H4 (cell line): ENCODE data around the gene ZNF627. TPM values are rescaled to one million over a fixed set of nuclear protein-coding genes. Genes with fewer than 3 reads are reported as not detected.
"Not testable (repeated sequence)": the region's sequence is repeated elsewhere in the genome, so short reads cannot be mapped to it uniquely, and the experiment has no call there.

Source experiments
- DNase-seq: peaks from one replicate; pipeline ENCODE4 v3.0.0-alpha.2; 2015; ENCODE audit warnings: low spot score
- total RNA-seq: library from RNA; depleted of rRNA; stranded (reverse); fragments of >200 nt; shearing (Covaris generic); gene quantifications from 2 replicates; pipeline ENCODE4 v1.2.3, GENCODE V29; 2014; rRNA removed

Gene ZNF627
- 13.0 and 18.8 TPM in 2 replicates for total RNA-seq

DNA sequence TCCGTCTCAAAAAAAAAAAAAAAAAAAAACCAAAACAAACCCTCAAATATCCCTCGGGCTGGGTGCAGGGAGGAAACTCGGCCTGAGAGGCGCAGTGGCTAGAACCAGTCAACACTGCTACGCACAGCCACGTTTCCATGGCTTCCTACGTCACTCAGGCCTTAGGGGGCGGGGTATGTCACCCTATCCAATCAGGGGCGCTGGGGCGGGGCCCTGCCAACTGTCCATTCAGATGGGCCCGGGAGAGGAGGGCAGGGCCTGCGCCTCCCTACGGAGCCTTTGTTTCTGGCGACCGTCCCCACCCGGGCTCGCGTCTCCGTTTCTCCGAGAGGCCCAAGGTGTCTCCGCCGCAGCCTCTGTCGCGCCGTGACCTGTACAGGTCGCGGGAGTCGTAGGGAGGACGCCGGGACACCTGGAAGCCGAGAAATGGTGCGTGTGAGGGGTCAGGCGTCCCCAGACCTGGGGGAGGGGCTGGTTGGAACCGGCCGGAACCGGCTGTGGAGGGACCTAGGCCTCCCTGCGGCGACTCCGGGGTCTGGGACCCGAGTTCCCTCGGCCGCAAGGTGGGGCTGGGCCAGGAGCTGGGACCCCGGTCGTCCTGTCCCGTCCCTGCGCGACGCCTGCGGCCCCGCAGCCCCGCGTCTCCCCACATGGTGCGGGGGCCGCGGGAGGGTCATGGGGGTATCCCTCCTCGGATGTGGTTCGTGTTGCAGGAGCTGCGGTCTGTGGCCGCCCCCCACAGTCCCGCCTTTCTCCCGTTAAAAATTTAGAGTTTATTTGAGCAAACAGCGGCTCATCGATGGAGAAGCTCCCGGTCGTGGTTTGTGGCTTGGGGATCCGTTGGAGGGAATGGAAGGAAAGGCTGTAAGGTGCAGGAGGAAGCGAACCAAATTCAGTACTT lies at the start of gene ZNF627:
Gene ZNF627, plus strand, starts transcription at position 282 of the 901 bp plus-strand sequence. Its CDS starts 145 bp downstream, at position 427.
- peak; percentile 99 for DNase-seq

DNA sequence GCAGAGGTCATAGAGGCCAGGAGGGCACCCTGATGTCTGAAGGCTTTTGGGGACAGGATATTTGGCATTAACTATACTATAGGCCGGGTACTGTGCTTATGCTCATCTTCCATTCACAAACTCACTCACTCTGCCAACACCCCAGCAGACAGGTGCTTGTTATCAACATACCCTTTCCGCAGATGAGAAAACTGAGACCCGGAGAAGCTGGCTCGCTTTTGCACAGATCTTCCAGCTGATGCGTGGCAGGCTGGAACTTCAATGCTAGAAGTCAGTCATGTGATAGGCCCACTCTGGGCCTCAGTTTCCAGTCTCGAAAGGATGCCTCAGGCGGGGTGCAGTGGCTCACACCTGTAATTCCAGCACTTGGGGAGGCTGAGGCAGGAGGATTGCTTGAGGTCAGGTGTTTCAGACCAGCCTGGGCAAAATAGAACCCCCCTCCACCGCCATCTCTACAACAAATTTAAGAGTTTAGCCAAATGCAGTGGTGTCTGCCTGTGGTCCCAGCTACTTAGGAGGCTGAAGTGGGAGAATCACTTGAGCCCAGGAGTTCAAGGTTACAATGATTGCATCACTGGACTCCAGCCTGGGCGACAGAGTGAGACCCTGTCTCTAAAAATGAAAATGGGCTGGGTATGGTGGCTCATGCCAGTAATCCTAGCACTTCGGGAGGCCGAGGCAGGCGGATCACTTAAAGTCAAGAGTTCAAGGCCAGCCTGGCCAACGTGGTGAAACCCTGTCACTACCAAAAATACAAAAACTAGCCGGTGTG lies 49.2 kb upstream of the ZNF627 start:
- no peak for DNase-seq

DNA sequence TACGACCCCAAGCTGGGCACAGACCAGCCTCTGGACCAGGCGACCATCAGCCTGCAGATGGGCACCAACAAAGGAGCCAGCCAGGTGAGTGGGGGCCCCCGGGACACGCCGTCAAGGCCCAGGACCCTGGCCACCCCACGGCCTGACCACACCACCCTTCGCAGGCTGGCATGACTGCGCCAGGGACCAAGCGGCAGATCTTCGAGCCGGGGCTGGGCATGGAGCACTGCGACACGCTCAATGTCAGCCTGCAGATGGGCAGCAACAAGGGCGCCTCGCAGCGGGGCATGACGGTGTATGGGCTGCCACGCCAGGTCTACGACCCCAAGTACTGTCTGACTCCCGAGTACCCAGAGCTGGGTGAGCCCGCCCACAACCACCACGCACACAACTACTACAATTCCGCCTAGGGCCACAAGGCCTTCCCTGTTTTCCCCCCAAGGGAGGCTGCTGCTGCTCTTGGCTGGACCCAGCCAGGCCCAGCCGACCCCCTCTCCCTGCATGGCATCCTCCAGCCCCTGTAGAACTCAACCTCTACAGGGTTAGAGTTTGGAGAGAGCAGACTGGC lies 47.8 kb upstream of the ZNF627 start:
- no peak for DNase-seq

DNA sequence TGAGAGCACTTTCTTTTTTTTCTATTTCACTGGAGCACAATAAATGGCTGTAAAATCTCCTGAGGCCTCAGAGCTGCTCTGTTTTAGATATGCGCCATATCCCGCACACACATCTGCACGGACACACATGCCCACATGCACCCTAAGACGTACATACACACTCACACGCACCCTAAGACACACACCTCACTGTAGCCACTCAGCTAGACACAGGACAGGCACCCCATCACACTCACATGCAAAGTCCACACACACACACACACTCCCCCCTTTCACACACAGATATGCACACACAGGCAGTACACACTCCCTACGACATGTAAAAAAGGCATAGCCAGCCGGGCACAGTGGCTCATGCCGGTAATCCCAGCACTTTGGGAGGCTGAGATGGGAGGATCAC lies 47.0 kb upstream of the ZNF627 start:
- DNase-seq = no peak

GRCh38 chr19:11551603-11552235 lies 45.6 kb upstream of the ZNF627 start:
- no peak for DNase-seq

DNA sequence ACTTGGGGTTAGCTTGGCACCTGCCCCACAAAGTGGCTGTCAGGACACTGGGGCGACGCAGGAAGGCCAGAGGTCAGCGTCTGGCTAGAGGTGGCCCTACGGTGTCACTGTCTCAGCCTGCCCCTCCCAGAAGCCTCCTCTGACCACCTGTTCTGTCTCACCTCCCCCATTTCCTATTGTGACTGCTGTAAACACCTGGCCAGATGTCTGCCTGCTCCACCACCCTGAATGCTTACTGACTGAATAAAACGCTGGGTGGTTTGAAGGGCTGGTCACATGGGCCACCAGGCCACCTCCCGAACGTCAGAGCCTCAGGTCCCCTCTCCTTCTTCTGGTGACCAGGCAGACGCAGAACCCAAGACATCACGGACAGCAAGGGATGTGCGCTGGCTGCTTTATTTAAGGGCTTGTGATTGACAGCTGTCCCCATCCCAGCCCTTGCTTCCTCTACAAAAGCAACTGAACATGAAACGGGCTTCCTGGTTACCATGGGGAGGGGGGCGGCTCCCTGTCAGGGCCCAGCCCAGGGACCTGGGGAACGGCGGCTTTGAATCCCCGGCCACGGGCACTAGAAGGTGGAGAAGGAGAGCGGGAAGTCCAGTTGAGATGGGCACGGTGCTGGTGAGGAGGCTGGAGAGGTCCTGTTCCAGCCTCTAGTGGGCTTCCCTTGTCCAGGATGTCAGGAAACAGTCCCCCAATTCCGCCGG lies 44.5 kb upstream of the ZNF627 start:
- DNase-seq = no peak

- DNase-seq = no peak
Measured at GRCh38 chr19:11554160-11554559, 43.1 kb upstream of the ZNF627 start.

DNA sequence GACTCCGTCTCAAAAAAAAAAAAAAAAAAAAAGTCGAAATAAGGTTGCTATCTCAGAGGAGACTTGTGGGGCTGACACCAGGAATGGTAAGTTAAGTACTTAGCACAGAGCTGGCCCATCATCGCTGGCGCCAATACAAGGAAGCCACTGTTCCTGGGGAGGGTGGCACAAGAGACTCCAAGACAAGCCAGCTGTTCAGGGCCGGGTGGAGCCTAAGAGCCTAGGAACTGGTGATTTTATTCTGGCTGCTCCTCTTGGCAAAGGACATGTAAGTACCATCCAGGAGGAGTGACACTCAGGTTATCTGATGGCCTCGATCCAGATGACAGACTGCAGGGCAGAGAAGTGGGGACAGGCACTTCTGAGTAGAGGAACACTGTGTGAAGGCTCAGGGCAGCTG lies 42.0 kb upstream of the ZNF627 start:
- DNase-seq = no peak

DNA sequence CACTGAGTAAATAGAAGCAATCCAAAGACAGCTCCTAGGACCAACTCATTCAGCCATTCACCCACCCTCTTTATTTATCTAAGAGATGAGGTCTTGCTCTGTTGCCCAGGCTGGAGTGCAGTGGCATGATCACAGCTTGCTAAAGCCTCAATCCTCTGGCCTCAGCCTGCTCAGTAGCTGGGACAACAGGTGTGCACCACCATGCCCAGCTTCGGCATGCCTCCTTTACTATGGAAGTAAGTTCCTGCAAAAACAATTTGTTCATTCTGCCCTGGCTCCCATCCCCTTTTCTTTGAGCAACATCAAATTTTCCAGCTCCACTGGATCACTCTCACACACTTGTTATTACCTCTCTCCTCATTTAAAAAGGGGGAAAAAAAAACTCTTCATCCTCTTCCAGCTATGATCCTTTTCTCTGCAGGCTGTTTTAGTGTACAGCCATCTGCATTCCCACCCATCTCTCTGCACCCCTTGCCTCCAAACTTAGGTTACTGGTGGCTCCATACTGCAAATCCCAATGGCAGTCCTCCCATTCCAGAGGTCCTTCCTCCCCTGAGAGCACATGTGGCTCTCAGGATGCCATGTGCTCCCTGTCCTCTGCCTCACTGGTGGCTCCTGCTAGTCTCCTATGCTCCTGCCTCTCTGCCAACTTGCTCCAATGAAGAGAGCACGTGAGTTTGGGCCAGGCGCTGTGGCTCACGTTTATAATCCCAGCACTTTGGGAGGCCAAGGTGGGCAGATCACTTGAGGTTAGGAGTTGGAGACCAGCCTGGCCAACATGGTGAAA lies 40.5 kb upstream of the ZNF627 start:
- DNase-seq = no peak

GRCh38 chr19:11558881-11559828 lies 38.1 kb upstream of the ZNF627 start, which contains the start of gene ELOF1:
TSS of gene ELOF1 (minus strand) at chr19:11559230. CDS start at chr19:11554347, 4,883 bp downstream.
- peak; percentile 98 for DNase-seq

DNA sequence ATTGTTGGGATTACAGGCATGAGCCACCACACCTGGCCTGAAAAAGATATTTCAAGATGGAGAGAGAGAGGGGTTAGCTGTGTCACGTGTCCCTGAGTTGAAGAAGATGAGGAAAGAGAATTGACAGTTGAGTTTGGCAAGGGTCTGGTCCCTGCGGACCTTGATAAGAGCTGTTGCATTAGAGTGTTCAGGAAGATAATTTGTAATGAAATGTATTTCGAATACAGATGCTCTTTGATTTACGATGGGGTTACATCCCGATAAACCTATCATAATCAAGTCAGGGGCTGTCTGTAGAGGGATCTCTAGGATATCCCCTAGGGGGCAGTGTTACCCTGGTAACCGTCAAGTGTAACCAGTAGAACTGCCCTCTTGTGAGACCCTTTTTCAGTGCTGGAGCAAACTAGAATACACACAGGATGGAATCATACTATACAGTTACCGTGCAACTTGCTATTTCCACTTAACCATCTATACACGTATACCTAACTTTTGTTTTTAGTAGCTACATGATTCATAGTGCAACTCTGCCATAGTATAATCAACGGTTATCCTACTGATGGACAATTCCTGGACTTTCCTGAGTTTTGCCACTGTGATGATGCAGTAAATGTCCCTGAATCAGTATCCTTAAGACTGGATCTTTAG lies 36.8 kb upstream of the ZNF627 start:
- peak; percentile 62 for DNase-seq

GRCh38 chr19:11563532-11563931 lies 33.8 kb upstream of the ZNF627 start:
- DNase-seq = no peak

DNA sequence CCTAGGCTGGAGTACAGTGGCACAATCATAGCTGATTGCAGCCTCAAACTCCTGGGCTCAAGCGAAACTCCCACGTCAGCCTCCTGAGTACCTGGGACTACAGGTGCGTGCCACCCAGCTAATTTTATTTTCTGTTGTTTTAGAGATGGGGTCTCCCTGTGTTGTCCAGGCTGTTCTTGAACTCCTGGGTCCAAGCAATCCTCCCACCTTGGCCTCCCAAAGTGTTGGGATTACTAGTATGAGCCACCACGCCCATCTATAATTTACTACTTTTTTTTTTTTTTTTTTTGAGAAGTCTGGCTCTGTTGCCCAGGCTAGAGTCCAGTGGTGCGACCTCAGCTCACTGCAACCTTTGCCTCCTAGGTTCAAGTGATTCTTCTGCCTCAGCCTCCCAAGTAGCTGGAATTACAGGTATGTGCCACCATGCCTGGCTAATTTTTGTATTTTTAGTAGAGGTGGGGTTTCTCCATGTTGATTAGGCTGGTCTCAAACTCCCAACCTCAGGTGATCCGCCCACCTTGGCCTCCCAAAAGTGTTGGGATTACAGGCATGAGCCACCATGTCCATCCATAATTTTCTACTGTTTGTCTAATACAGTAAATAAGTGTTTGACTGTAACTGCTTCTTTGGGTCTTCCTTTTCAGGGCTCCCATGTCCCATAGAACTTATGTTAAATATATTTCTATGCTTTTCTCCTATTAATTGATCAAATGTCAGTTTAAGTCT lies 33.0 kb upstream of the ZNF627 start:
- not testable (repeated sequence) for DNase-seq

GRCh38 chr19:11565649-11565980 lies 31.7 kb upstream of the ZNF627 start:
- not testable (repeated sequence) for DNase-seq

- no peak for DNase-seq
Measured at GRCh38 chr19:11566164-11566563, 31.1 kb upstream of the ZNF627 start.

DNA sequence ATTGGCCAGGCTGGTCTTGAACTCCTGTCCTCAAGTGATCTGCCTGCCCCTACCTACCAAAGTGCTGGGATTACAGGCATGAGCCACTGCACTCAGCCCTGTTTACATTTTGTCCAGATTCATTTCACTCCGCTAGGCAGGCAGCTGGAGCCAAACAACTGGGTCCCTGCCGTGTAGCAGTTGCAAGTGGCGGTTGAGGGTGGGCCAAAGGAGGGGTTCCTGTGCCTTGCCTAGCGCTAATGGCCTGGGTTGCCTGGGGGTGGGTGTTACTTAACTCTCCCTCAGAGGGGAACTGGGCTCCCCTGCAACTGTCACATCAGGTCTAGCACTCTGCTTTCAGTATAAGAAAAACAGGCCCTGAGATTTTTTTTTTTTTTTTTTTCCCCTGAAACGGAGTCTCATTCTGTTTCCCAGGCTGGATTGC lies 27.2 kb upstream of the ZNF627 start:
- no peak for DNase-seq

DNA sequence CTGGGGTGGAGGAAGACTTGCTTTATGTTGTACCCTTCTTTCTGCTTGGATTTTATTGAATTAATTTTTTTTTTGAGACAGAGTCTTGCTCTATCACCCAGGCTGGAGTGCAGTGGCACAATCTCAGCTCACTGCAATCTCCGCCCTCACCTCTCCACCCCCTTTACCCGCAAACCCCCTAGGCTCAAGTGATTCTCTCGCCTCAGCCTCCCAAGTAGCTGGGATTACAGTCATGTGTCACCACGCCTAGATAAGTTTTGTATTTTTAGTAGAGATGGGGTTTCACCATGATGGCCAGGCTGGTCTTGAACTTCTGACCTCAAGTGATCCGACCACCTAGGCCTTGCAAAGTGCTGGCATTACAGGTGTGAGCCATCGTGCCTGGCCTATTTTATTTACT lies 23.9 kb upstream of the ZNF627 start:
- not testable (repeated sequence) for DNase-seq

DNA sequence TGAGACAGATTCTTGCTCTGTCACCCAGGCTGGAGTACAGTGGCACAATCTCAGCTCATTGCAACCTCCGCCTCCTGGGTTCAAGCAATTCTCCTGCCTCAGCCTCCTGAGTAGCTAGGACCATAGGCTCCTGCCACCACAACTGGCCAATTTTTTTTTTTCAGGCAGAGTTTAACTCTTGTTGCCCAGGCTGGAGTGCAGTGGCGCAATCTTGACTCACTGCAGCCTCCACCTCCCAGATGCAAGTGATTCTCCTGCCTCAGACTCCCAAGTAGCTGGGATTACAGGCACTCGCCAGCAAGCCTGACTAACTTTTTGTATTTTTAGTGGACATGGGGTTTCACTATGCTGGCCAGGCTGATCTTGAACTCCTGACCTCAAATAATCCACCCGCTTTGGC lies 23.5 kb upstream of the ZNF627 start:
- DNase-seq = not testable (repeated sequence)
